ENCODE measurements around the gene GPX6.

GPX6 gene, protein sequence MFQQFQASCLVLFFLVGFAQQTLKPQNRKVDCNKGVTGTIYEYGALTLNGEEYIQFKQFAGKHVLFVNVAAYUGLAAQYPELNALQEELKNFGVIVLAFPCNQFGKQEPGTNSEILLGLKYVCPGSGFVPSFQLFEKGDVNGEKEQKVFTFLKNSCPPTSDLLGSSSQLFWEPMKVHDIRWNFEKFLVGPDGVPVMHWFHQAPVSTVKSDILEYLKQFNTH

DNA sequence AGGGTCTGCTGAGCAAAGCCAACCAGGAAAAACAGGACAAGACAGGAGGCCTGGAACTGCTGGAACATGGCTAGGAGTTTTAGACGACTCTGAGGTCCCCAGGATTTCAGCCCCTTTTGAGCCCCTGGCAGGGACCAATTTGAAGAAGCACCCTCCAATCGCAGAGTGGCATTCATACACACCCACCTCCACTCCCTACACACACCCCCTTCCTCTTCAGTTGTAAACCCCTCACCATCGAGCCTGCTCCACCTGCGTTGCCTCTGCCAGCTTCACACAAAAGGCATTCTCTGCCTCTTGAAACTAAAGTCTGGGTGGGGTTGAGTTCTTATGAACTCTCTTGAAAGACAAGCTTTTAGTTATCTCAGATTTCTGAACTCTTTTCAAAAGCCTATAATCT lies at the start of gene GPX6:
Gene GPX6, minus strand, starts transcription at position 118 of the 400 bp plus-strand sequence. Its CDS starts 50 bp downstream, at position 68.
- no peak for DNase-seq (ENCODE audit: extremely low read depth, insufficient read length)
- Histone ChIP-seq H3K27me3 (replicated peaks; ENCODE audit: control insufficient read depth, insufficient read depth, low read length) (peaks cover 1% of the 10 kb centered on the region; the same call in 1 of the 2 replicates), H3K36me3 (ENCODE audit: control insufficient read depth, insufficient read depth, low read length) (no peaks in the 10 kb centered on the region), H3K4me3 (replicated peaks; ENCODE audit: low read depth, low read length) (no peak within 1 kb of the TSS)
- TF ChIP-seq, protein P1, sequence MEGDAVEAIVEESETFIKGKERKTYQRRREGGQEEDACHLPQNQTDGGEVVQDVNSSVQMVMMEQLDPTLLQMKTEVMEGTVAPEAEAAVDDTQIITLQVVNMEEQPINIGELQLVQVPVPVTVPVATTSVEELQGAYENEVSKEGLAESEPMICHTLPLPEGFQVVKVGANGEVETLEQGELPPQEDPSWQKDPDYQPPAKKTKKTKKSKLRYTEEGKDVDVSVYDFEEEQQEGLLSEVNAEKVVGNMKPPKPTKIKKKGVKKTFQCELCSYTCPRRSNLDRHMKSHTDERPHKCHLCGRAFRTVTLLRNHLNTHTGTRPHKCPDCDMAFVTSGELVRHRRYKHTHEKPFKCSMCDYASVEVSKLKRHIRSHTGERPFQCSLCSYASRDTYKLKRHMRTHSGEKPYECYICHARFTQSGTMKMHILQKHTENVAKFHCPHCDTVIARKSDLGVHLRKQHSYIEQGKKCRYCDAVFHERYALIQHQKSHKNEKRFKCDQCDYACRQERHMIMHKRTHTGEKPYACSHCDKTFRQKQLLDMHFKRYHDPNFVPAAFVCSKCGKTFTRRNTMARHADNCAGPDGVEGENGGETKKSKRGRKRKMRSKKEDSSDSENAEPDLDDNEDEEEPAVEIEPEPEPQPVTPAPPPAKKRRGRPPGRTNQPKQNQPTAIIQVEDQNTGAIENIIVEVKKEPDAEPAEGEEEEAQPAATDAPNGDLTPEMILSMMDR (IDR thresholded peaks at IDR 0.05; ENCODE audit: insufficient read depth, low read length, poor library complexity, severe bottlenecking), result no peak

DNA sequence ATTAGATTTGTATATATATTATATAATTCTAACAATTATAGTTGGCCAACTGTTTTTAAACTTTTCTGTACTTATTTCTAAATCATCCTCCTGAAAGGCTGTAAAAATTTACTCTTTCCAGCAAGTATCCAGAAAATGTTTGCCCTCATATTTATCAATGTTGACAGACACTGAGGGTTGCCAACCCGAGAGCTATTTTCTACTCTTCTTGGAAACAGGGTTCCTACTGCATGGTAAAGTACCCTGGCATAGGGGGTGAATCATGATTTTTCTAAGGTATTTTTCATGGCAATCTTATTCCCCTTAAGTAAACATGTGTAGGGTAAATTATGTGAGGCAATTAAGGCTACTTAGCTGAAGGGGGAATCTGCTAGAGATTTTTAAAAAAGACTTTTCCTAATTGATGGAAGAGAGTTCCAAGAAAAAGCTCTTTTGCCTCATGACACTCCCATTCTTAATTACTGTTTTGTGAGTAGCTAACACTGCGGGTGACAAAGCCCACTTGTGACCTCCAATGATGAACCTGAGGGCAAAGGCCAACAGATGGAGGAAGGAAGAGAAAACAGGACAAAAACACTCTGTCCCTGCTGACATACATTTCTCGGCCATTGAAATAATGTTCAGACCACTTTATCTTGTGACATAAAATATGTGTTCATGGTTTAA lies 48.0 kb upstream of the GPX6 start:
- Histone ChIP-seq H3K36me3 (ENCODE audit: control insufficient read depth, insufficient read depth, low read length) (no peaks in the 10 kb centered on the region), H3K27me3 (replicated peaks; ENCODE audit: control insufficient read depth, insufficient read depth, low read length) (no peaks in the 10 kb centered on the region), H3K4me3 (replicated peaks; ENCODE audit: low read depth, low read length) (no peak overlapping the region)
- TF ChIP-seq, protein P1 (IDR thresholded peaks at IDR 0.05; ENCODE audit: insufficient read depth, low read length, poor library complexity, severe bottlenecking), result no peak
- DNase-seq (ENCODE audit: extremely low read depth, insufficient read length), result no peak

DNA sequence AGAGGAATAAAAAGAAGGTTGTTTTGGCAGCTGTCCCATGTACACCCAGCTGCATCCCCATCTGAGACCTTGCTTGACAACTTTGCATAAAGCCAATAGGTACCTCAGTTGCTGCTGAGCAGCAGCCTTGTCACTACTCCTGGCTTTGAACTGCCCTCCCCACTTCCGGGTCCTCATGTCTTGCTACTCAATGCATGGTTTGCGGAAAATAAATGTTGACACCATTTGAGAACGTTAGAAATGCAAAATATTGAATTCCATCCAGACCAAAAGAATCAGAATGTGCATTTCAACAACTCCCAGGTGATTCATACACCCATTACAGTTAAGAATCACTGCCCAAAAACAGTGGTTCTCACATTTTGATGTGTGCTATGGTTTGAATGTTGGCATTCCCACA lies 43.0 kb upstream of the GPX6 start:
- Histone ChIP-seq H3K27me3 (replicated peaks; ENCODE audit: control insufficient read depth, insufficient read depth, low read length) (no peaks in the 10 kb centered on the region), H3K36me3 (ENCODE audit: control insufficient read depth, insufficient read depth, low read length) (no peaks in the 10 kb centered on the region), H3K4me3 (replicated peaks; ENCODE audit: low read depth, low read length) (no peak overlapping the region)
- TF ChIP-seq, protein P1 (IDR thresholded peaks at IDR 0.05; ENCODE audit: insufficient read depth, low read length, poor library complexity, severe bottlenecking), result no peak
- no peak for DNase-seq (ENCODE audit: extremely low read depth, insufficient read length)

DNA sequence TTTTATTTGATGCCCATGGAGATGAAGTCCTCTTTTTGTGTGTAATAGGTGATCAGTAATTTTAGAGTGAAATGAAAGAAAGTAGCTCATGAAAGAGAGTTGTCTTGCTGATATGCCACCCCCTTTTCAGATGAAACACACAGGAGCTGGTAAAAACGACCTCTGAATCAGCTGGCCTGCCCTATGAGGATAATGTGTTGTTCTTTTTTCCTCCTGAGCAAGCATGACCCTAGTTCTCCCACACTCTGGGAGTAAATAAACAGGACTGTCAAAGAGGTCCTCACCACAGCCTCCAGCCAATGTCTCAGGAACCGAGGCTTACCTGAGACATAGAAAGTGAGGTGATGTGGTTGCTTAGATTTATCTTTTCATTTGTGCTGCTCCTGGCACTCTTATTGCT lies 39.5 kb upstream of the GPX6 start:
- Histone ChIP-seq H3K27me3 (replicated peaks; ENCODE audit: control insufficient read depth, insufficient read depth, low read length) (no peaks in the 10 kb centered on the region), H3K36me3 (ENCODE audit: control insufficient read depth, insufficient read depth, low read length) (no peaks in the 10 kb centered on the region), H3K4me3 (replicated peaks; ENCODE audit: low read depth, low read length) (no peak overlapping the region)
- DNase-seq (ENCODE audit: extremely low read depth, insufficient read length), result no peak
- TF ChIP-seq, protein P1 (IDR thresholded peaks at IDR 0.05; ENCODE audit: insufficient read depth, low read length, poor library complexity, severe bottlenecking), result no peak

DNA sequence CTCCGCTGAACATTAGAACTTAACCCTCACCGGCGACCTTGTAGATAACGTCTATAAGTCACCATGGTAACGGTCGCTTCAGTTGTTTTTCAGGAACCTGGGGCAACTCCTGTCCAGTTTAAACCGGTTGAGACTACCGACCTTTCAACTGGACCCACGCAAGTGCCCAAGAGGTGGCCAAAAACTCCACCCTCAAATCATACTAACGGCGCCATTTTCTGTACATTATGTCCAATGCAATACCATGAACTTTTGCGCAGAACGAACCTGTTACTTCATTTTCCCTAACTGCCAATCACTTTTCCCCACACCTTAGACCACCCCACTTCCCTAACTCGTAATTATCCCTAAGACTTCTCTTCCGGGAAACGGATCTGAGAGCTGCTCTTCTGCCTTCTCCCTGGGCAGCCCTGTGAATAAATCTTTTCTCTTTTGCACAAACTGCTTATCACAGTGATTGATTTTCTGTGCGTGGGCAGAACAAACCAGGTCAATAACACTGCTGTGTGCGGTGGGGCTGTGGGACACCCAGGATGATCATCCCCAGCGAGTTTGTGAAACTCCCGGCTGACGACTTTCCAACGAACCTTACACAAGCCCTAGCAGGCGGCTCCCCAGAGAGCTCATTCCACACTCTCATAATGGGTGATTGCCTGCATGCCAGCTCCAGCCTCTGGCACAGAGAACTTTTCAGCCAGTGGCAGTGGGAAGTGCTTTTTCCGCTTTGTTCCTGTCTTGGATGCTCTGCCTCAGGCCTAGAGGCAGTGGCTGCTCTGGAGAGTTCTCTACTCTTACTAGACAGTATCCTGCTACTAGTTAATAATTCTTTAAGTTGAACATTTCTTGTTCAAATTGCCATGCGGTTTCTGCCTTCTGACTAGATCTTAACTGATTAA lies 38.6 kb upstream of the GPX6 start:
- Histone ChIP-seq H3K36me3 (ENCODE audit: control insufficient read depth, insufficient read depth, low read length) (no peaks in the 10 kb centered on the region), H3K27me3 (replicated peaks; ENCODE audit: control insufficient read depth, insufficient read depth, low read length) (no peaks in the 10 kb centered on the region), H3K4me3 (replicated peaks; ENCODE audit: low read depth, low read length) (no peak overlapping the region)
- TF ChIP-seq, protein P1 (IDR thresholded peaks at IDR 0.05; ENCODE audit: insufficient read depth, low read length, poor library complexity, severe bottlenecking), result no peak
- DNase-seq (ENCODE audit: extremely low read depth, insufficient read length), result no peak

Data from GM06990 (cell line).